Choroid plexus epithelial cell (primary cell): Measurements from ENCODE around the gene ACTR1B.
A peak's percentile ranks its signal among the peaks of the same experiment; 100 is the strongest.

ENCODE experiments used
- DNase-seq: peaks from one replicate; pipeline ENCODE4 v3.0.0-alpha.2; 2010; ENCODE audit warnings: low read depth
- H3K4me3 ChIP-seq: 2 replicates; pipeline ENCODE4 v1.5.1; 2011; ENCODE audit warnings: low read depth, mild to moderate bottlenecking, control low read depth, low read length, moderate library complexity
- TF ChIP-seq, protein P1 (sequence below): conservative IDR thresholded peaks from 2 replicates; pipeline ENCODE4 v1.5.1; 2011; ENCODE audit warnings: low read depth, mild to moderate bottlenecking, control low read depth, inconsistent platforms, low read length, moderate library complexity

ACTR1B gene

DNA sequence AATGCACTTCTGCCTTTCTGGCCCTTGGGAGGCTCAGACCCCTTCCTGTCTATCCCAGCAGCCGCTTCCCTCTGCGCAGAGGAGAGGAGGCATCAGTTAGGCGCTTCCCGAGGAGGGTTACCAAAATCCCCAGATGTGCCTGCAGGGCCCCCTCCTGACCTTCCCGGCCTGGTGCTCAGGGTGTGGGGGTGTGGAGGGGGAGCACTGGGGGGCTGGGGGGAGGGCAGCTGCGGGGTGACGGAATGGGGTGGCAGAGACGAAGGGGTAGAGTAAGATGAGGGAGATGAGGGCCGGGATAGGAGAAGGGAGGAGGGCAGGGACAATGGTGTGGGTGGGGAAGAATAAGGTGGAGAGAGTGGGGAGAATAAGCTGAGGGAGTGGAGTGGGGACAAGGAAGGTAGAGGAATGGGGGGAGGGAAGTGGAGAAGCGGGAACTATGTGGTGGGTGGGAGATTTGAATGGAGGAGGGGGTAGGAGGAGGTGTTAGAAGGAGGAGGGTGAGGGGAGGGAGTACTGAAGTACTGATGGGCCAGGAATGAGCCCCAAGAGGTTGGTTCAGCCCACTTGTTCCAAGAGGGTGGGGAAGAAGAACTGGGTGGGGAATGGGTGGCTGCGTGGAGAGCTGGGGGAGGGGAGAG lies 43.0 kb upstream of the ACTR1B start:
- TF ChIP-seq, protein P1, sequence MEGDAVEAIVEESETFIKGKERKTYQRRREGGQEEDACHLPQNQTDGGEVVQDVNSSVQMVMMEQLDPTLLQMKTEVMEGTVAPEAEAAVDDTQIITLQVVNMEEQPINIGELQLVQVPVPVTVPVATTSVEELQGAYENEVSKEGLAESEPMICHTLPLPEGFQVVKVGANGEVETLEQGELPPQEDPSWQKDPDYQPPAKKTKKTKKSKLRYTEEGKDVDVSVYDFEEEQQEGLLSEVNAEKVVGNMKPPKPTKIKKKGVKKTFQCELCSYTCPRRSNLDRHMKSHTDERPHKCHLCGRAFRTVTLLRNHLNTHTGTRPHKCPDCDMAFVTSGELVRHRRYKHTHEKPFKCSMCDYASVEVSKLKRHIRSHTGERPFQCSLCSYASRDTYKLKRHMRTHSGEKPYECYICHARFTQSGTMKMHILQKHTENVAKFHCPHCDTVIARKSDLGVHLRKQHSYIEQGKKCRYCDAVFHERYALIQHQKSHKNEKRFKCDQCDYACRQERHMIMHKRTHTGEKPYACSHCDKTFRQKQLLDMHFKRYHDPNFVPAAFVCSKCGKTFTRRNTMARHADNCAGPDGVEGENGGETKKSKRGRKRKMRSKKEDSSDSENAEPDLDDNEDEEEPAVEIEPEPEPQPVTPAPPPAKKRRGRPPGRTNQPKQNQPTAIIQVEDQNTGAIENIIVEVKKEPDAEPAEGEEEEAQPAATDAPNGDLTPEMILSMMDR, result no peak
- H3K4me3 ChIP-seq, result no peak overlapping the region
- DNase-seq, result no peak

DNA sequence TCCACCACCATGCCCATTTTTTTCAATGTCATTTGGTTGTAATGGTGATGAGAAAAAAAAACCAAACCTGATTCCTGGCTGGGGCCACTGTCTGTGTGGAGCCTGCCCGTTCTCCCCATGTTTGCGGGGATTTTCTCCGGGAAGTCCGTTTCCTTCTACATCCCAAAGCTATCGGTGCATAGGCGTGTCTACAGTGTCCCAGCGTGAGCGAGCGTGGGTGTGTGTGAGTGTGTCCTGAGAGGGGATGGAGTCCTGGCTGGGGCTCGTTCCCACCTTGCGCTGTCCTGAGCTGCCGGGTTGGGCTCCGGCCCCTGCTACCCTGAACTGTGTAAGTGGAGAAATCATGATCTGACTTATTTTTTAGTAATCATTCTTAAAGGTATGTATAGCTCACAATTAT lies 42.3 kb upstream of the ACTR1B start:
- H3K4me3 ChIP-seq, result no peak overlapping the region
- TF ChIP-seq, protein P1, result no peak
- no peak for DNase-seq

DNA sequence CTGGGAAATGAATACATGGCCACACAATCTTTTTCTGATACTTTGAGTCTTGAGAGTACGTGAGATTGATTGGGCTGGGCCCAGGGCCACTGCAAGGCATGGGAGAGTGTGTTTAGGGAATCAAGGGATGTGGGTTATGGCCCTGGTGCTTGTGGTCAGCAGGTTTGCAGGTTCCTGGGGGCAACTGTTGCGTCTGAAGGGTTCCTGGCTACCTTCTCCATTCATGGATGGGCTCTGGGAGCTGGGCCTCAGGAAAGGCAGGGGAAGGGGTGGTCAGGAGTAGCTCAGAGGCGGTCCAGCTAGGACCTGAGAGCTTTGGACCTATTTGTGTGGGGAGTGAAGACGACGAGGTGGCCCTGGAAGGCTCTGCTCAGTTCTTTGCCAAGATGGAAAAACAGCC lies 41.1 kb upstream of the ACTR1B start:
- no peak for DNase-seq
- TF ChIP-seq, protein P1, result no peak
- H3K4me3 ChIP-seq, result no peak overlapping the region

DNA sequence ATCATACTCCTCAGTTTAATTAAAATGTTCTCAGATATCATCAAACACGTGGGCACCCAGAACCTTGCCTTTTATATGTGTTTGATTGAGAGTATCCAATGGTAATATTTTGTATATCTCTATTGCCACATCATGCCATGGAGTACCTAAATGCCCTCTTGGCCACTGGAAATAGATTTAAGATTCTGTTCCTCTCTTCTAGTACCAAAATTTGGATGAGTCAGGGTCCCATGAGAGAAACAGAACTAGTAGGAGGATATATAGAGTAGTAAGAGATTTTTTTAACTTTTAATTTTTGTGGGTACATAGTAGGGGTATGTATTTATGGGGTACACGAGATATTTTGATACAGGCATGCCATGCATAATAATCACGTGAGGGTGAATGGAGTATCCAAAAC lies 39.9 kb upstream of the ACTR1B start:
- no peak for DNase-seq
- no peak overlapping the region for H3K4me3 ChIP-seq
- TF ChIP-seq, protein P1, result no peak

DNA sequence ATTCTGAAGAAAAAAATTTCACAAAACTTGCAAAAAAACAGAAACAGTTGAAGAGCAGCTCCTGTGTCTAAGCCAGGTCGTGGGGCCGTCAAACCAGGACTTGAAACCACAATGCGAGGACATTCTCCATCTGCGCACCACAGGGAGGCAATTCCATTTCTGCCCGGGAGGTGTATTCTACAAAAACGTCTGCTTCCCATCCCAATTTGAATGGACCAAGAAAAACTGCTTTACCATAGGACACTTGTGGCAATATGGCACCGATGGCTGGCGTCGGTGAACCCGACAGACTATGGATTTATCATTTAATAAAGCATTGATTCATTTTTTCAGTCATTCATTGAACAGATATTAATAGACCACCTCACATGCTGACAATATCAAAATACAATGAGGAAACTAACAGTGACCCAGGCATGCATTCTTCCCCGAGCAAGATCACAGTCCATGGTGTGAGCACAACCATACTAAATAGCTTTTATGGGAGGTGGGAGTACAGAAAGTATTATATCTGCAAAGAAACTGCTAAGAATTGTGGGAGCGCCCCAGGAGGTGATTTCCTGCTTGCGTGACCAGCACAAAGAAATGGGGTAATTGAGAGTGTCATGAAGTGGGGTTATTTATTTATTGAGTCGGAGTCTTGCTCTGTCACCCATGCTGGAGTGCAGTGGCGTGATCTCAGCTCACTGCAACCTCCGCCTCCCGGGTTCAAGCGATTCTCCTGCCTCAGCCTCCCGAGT lies 39.1 kb upstream of the ACTR1B start:
- H3K4me3 ChIP-seq, result no peak overlapping the region
- TF ChIP-seq, protein P1, result no peak
- DNase-seq, result no peak

DNA sequence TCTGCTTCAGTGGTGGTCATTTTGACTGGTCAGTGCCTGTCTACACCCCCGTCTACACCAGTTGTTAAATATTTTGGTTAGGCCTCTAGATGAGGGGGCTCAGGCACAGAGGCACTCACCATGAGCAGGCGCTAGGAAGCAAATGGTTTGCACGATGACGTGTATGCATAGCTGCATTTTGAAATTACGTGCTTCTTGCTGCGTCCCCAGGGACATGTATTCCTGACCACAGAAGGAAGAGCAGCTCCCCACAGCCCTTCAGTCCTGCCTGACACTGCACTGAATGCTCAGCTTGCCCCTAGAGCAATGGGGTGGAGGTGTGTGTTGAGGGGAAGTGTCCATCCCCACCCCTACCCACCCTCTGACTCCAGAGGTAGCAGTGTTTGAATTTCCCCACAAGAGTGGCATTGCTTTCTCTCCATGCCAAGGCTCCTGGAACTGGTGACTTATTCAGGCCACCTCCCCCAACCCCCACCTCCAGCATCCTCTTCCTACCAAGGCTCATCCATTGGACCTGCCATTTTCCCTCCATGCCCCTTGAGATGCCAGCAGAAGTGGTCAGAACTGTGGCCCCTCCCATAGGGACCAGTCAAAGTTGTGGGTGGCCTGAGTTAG lies 38.1 kb upstream of the ACTR1B start:
- TF ChIP-seq, protein P1, result no peak
- peak; percentile 43 for DNase-seq
- no peak overlapping the region for H3K4me3 ChIP-seq

DNA sequence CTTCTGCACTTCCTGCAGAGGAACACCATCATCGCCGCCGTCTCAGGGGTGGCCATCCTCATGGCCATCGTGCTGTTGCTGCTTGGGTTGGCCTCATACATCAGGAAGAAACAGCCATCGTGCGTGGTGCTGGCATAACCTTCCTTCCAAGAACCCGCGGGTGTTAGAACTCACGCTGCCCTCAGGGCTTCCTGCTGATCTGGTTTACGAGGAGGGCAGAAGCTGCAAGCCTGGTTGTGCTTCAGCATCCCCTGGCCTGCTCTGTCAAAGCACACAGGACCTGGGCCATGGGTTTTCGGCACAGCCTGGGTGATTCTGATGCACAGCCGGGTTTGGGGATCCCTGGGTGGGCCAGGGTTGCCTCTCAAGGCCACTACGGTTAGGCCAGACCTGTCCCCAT lies 37.3 kb upstream of the ACTR1B start:
- TF ChIP-seq, protein P1, result no peak
- no peak overlapping the region for H3K4me3 ChIP-seq
- DNase-seq, result no peak
